Measurements from ENCODE around the gene C11orf91.
"Not testable (repeated sequence)": the region's sequence is repeated elsewhere in the genome, so short reads cannot be mapped to it uniquely, and the experiment has no call there.

Gene C11orf91

GRCh38 chr11:33700502-33701271 is at the start of gene C11orf91:
Gene C11orf91, minus strand, starts transcription at chr11:33700826. Its CDS starts 86 bp downstream, at chr11:33700740.
- peak; percentile 89 to 95 for DNase-seq

GRCh38 chr11:33747979-33748378 is 47.4 kb upstream of the C11orf91 start:
- peak in 1 of 2 experiments; percentile 23 for DNase-seq

GRCh38 chr11:33743291-33743690 is 42.7 kb upstream of the C11orf91 start:
- no peak for DNase-seq

- no peak for DNase-seq
Observed at GRCh38 chr11:33742249-33742851, 41.7 kb upstream of the C11orf91 start.

- no peak for DNase-seq
Observed at GRCh38 chr11:33741806-33742205, 41.2 kb upstream of the C11orf91 start.

GRCh38 chr11:33737362-33737821 is 36.8 kb upstream of the C11orf91 start:
- DNase-seq = no peak

- DNase-seq = peak; percentile 79 to 86
Observed at GRCh38 chr11:33736148-33736812, 35.7 kb upstream of the C11orf91 start, which contains the start of gene CD59. Gene CD59, minus strand, starts transcription at chr11:33736423. Its CDS starts 13,978 bp downstream, at chr11:33722445.

DNA sequence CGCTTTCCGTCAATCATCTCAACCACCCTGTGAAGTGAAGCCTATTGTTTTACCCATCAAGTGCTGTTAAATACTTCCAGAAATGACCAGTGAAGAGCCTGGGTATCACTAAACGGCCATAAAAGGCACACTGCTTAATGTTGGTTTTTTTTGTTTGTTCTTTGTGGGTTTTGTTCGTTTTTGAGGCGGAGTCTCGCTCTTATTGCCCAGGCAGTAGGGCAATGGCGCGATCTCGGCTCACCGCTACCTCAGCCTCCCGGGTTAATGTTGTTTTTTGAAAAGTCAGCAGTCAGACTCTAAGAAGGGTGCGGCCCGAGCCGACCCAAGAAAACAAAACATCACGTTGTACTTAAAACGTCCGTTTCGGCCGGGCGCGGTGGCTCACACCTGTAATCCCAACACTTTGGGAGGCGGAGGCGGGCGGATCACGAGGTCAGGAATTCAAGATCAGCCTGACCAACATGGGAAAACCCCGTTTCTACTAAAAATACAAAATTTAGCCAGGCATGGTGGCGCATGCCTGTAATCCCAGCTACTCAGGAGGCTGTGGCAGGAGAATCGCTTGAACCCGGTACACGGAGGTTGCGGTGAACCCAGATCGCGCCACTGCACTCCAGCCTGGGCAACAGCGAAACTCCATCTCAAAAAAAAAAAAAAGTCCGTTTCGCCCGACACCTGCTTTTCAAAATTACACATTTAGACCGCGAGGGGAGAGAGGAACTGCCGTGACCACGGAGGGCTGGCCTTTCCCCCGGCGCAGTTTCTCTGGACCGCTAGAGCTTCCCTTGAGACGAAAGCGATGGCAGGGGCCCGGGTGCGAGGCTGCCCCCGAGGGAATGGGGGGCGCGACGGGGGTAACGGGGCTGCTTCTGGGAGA is 34.9 kb upstream of the C11orf91 start:
- peak in 1 of 2 experiments; percentile 10 for DNase-seq

GRCh38 chr11:33734441-33735270 is 34.0 kb upstream of the C11orf91 start:
- DNase-seq = no peak

- DNase-seq = peak in 1 of 2 experiments; percentile 37
Observed at GRCh38 chr11:33733980-33734379, 33.4 kb upstream of the C11orf91 start.

- no peak for DNase-seq
Observed at GRCh38 chr11:33731723-33732531, 31.3 kb upstream of the C11orf91 start.

GRCh38 chr11:33730716-33731115 is 30.1 kb upstream of the C11orf91 start:
- DNase-seq = no peak

DNA sequence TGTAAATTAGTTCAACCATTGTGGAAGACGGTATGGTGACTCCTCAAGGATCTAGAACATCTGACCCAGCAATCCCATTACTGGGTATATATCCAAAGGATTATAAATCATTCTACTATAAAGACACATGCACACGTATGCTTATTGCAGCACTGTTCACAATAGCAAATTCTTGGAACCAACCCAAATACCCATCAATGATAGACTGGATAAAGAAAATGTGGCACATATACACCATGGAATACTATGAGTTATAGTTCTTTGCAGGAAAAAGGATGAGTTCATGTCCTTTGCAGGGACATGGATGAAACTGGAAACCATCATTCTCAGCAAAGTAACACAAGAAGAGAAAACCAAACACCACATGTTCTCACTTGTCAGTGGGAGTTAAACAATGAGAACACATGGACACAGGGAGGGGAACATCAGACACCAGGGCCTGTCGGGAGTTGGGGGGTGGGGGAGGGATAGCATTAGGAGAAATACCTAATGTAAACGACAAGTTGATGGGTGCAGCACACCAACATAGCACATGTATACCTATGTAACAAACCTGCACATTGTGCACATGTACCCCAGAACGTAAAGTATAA is 28.5 kb upstream of the C11orf91 start:
- not testable (repeated sequence) for DNase-seq

GRCh38 chr11:33727539-33727938 is 26.9 kb upstream of the C11orf91 start:
- DNase-seq = not testable (repeated sequence)

GRCh38 chr11:33725496-33725895 is 24.9 kb upstream of the C11orf91 start:
- no peak for DNase-seq

GRCh38 chr11:33724644-33725035 is 24.0 kb upstream of the C11orf91 start:
- no peak for DNase-seq

DNA sequence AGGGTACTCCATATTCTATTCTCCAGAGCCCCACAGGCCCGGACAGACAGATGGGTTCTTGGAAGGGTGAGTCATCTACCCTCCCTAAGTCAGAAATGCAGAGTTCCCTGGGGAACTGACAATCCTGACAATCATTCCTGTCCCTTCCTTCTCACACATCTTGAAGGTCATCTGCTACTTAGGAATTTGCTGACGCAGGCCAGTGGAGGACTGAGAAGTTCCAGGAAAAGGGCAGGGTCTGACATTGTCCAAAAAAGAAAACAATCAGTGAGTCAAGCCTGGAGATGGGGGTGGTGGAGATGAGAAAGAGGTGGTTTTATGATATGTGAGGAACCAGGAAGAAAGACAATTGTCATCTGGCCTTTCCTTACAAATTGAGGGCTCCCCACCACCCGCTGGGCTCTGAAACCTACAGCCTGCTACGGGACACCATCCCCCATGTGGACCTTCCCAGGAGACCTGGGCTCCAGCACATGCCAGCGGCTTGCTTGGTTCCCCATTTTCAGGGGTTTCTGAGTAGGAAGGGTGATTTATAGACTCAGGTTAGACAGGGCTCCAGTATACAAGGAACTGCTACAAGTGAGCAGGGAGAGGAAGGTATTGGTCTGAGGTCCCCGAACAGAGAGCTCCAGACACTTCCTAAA is 22.7 kb upstream of the C11orf91 start:
- DNase-seq = no peak

- DNase-seq = no peak
Observed at GRCh38 chr11:33722590-33723234, 22.1 kb upstream of the C11orf91 start.

DNA sequence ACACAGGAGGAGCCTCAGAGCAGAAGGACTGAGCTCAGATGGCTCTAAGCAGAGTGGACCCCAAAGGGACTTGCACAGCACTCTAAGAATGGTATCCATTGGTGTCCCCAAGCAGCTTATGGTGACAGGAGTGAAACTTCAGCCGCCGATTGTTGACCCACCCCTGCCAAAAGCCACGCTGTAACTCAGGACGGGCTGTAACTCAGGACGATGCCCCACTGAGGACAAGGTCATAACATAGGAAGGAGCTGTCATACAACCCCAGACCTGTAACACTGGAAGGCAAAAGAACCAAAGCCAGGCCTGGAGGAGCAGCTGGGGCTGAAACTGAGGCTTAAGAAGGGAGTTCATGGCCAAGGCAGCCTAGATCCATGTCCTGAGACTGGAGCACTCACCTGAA is 21.4 kb upstream of the C11orf91 start:
- DNase-seq = no peak

All from NCI-H2081 (cell line).